GM20431 (cell line): ENCODE data around the gene FAM20C.
"Not testable (repeated sequence)": the region's sequence is repeated elsewhere in the genome, so short reads cannot be mapped to it uniquely, and the experiment has no call there.

ENCODE experiments used
- in situ Hi-C: fragments of 300-500 bp; cut with MseI, MboI; formaldehyde crosslinking; loops from one replicate; pipeline ENCODE4 v1.15.0; 2020; ENCODE audit warnings: low sequenced_read_pairs; ENCODE audit not compliant: unreplicated experiment

Gene FAM20C

GRCh38 chr7:171364-171904 is 20.9 kb upstream of the FAM20C start:
- in situ Hi-C loops = no loop called here

- in situ Hi-C loops = no loop called here
Observed at GRCh38 chr7:171912-172515, 20.4 kb upstream of the FAM20C start.

- in situ Hi-C loops = no loop called here
Observed at GRCh38 chr7:173209-173918, 19.0 kb upstream of the FAM20C start.

- in situ Hi-C loops = no loop called here
Observed at GRCh38 chr7:174716-175115, 17.7 kb upstream of the FAM20C start.

GRCh38 chr7:175955-176354 is 16.4 kb upstream of the FAM20C start:
- in situ Hi-C loops = no loop called here

GRCh38 chr7:176381-176780 is 16.0 kb upstream of the FAM20C start:
- in situ Hi-C loops = no loop called here

- in situ Hi-C loops = no loop called here
Observed at GRCh38 chr7:176786-177459, 15.4 kb upstream of the FAM20C start.

- in situ Hi-C loops = no loop called here
Observed at GRCh38 chr7:178444-178843, 13.9 kb upstream of the FAM20C start.

- in situ Hi-C loops = no loop called here
Observed at GRCh38 chr7:179209-179681, 13.1 kb upstream of the FAM20C start.

GRCh38 chr7:179948-180694 is 12.2 kb upstream of the FAM20C start:
- in situ Hi-C loops = no loop called here

- in situ Hi-C loops = no loop called here
Observed at GRCh38 chr7:181738-182137, 10.6 kb upstream of the FAM20C start.

- in situ Hi-C loops = not testable (repeated sequence)
Observed at GRCh38 chr7:182502-182901, 9.9 kb upstream of the FAM20C start.

GRCh38 chr7:183496-184292 is 8.7 kb upstream of the FAM20C start:
- in situ Hi-C loops = no loop called here

- in situ Hi-C loops = no loop called here
Observed at GRCh38 chr7:184294-185264, 7.8 kb upstream of the FAM20C start.

- in situ Hi-C loops = no loop called here
Observed at GRCh38 chr7:186516-187113, 5.8 kb upstream of the FAM20C start.

GRCh38 chr7:187227-187927 is 5.0 kb upstream of the FAM20C start:
- in situ Hi-C loops = no loop called here

GRCh38 chr7:188174-188573 is 4.2 kb upstream of the FAM20C start:
- in situ Hi-C loops = no loop called here
